ENCODE results near the gene DNASE1L2. TPM values are rescaled to one million over a fixed set of nuclear protein-coding genes. Genes with fewer than 3 reads are reported as not detected.

Gene DNASE1L2
- total and polyA plus RNA-seq, 2 of the 8 experiments (the other 6 are each of a cell fraction or from before 2014, with no cell fraction given): 0.35 to 0.97 TPM

DNA sequence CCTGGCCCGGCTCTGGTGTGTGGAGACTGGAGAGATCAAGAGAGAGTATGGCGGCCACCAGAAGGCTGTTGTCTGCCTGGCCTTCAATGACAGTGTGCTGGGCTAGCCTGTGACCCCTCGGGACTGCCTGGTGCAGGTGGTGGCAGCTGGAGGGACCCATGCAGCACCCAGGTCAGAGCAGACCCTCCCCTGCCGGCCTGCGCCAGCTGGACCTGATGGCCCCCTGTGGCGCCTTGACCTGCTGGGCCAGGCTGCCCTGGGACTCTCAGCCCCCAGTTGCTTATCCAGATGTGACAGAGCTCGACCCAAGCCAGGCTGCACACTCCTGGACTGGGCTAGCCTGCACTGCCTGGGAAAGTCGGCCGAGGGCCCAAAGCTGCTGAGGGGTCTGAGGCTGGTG lies 27.5 kb upstream of the DNASE1L2 start (continued):
- TF ChIP-seq SIX5 (IDR thresholded peaks at IDR 0.05; ENCODE audit: low read depth, low read length) (no peak), TAF7 (optimal IDR thresholded peaks at IDR 0.05; ENCODE audit: borderline replicate concordance, low read depth, low read length) (no peak), CTCF (IDR thresholded peaks at IDR 0.05; ENCODE audit: control extremely low read depth in 1 of 3, insufficient read depth in 1 of 3, low read depth in 1 of 3, low read length in 3 of 3) (no peak), SRF (IDR thresholded peaks at IDR 0.05; ENCODE audit: low read depth, low read length) (no peak)
- TF ChIP-seq, protein P1, sequence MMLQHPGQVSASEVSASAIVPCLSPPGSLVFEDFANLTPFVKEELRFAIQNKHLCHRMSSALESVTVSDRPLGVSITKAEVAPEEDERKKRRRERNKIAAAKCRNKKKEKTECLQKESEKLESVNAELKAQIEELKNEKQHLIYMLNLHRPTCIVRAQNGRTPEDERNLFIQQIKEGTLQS (IDR thresholded peaks at IDR 0.05; ENCODE audit: insufficient read depth, low read depth, low read length): no peak

All from H1 (cell line).